IPS DF 4.7 (cell line): ENCODE results near the gene VCP.

Experiments used
- DNase-seq: peaks from one replicate; pipeline ENCODE4 v3.0.0-alpha.2; 2013; ENCODE audit warnings: low spot score; ENCODE audit errors: extremely low read depth

VCP gene

GRCh38 chr9:35067056-35067455 is 5.4 kb downstream of the VCP start:
- DNase-seq: no peak

- DNase-seq: no peak
Measured at GRCh38 chr9:35060548-35061207, 11.7 kb downstream of the VCP start.

GRCh38 chr9:35059438-35059837 is 13.0 kb downstream of the VCP start:
- no peak for DNase-seq

DNA sequence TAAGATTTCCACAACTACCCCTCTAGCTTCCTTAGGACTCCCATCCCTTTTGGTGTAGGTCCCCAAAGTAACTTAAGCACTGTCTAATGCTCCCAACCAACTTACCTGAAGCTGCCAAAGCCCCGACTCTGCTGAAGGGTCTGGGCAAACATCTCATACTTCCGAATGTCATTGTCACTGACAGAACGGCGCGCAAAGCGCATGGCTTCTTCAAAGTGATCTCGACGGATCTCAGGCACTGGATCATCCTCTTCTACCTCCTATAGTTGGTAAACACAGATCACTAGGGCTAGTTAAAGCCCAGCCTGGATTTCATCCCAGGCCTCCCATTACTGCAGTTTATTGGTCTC is 15.2 kb downstream of the VCP start:
- no peak for DNase-seq

GRCh38 chr9:35056571-35057270 is 15.7 kb downstream of the VCP start:
- no peak for DNase-seq

DNA sequence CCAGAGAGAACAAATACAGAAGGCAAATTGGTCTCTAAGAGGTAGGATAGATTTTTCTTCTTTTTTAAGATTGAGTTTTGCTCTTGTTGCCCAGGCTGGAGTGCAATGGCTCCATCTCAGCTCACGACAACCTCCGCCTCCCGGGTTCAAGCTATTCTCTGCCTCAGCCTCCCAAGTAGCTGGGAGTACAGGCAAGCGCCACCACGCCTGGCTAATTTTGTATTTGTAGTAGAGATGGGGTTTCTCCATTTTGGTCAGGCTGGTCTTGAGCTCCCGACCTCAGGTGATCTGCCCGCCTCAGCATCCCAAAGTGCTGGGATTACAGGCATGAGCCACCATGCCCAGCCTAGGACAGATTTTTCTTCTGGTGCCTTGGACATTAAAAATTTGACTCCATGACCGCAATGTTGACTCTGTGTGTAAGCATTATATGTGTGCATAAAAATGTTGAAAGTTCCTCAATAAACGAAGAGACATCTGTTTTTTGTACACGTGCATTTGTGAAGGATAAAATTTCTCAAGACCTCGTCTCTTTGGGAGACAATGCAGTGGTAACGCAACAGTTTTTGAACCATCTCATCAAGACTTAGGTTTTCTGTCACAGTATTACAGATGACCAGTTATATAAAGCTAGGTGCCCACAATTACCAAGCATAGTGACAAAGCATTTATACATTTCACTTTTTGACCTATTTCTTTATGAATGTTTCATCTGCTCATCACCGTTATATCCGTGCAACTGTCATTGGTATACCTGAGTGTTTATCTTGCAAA is 17.4 kb downstream of the VCP start:
- no peak for DNase-seq

DNA sequence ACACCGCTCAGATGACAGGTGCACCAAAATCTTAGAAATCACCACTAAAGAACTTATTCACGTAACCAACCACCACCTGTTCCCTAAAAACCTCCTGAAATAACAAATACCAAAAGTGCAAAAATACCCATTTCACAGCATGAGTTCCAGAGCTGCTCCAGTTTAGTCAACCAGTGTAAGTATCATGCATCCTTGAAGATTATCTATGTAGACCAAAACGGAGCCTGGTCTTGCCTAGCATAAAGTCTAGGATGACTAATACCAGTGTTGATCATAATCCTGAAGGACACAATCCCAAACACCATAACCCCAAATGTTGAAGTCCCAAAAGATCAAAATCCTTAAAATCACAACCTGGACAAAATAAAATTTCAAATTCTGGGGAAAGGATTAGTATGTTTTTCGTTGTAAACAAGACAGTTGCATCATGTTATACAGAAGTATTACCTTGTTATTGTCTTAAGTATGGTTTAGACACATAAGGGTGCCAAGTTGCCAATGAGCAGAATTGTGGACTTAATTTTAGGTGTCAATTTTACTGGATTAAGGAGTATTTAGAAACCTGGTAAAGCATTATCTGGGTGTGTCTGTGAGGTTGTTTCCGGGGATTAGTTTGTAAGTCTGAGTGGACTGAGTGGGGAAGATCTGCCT is 18.1 kb downstream of the VCP start:
- DNase-seq: no peak

DNA sequence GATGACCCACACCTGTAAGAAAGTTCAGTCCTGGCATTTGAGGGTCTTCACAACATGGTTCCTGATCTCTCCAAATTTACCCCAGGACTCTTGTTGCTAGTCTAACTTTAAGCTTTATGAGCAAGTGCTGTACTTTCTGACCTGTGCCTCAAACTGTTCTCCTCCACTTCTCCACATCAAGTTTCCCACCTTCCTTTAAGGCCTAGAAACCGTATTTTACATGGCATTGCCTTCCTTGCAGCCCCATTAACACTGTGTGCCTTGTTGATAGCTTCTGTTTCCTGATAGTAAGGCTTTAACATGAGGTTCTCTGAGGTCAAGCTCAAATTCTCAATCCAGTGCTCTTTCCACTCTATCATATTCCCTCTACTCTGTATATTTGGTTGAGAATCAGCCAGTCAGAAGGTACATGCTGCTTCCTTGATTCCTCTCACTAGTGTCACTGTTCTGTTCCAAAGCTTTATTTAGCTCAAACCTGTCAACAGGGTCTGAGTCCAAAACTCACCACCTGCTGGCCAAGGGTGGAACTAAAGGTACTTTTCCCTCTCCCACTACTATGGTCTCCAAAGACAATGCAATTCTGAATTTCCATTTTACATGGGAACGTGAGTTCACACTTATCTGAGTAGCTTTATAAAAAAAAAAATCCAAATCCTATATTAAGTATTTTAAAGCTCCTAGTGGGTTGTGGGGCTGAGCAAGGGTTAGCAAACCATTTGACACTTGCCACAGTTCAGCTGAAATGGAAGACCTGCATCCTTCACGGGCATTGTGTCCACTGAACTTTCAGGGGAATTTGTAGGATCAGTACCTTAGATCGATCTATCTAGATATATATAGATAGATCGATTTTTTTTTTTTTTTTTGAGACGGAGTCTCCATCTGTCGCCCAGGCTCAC is 21.1 kb downstream of the VCP start:
- DNase-seq: no peak

DNA sequence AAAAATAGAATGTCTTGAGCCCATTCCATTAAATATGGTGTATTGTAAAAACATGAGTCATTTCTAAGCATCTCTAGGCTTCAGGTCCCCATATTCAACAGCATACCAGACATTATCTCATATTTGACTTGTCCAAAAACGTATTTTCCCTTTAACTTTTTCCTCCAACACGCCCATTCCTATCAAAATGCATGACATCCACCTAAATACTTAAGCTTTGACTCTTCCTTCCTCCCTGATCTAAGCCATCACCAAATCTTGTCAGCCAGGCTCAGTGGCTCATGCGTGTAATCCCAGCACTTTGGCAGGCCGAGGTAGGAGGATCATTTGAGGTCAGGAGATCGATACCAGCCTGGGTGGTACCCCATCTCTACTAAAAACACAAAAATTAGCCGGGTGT is 23.9 kb downstream of the VCP start:
- DNase-seq: no peak

DNA sequence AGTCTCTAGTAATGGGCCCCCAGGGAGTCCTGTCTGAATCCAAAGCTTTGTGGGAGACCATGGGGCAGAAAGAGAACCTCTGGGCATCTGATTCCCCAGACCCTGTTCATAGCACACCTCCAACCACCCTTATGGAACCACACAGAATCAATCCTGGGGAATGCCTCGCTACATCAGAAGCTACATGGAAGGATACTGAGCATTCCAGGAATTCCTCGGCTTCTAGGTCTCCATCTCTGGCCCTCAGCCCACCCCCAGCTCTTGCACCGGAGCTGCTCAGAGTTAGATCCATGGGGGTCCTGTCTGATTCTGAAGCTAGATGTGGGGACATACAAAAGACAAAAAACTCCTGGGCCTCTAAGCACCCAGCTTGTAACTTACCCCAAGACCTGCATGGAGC is 28.4 kb downstream of the VCP start:
- DNase-seq: no peak

DNA sequence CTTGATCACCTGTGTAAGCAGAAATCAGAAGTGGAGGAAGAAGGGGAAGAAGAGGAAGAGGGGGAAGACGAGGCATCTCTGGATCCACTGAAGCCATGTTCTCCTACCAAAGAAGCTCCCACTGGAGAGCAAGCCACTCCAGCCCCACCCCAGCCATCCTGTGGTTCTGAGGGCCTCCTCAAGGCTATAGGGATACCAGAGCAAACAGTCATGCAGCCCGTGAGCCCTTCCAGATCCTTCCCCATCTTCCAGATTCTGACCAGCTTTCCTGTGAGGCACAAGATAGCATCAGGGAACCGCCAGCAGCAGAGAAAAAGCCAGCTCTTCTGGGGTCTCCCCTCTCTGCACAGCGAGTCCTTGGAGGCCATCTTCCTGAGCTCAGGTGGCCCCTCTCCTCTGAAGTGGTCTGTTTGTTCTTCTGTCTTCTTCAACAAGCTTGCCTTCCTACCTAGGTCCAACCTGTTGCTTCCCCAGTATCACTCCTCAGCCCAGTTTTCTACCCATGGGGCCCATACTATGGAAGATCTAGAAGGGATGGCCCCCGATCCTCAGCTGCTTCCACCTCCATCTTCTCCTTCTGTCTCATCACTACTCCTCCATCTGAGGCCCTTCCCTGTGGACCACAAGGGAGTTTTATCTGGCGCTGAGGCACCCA is 29.4 kb downstream of the VCP start:
- no peak for DNase-seq

DNA sequence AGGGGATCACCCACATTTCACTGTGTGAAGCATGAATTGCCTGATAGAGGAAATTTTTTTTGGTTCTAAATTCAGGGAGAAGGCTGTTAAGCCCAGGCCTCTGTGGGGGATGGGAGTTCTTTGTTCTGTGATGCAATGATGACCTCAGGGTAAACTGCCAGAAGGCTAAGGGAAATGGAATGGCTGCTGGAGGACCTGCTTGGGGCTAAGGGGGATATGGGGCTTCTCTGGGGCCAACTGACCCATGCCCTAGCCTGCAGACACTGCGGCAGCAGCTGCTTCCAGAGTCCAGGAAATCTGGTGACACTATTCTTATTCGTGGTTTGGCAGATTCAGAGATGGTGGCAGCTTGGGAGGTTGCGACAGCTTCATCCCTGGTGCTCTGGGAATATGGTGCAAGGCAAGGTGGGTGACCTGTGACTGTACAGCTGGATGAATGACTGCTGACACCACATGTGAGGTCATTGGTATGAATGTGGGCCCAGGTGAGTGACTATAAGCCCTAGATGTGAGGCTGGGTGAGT is 30.3 kb downstream of the VCP start:
- no peak for DNase-seq

- DNase-seq: no peak
Measured at GRCh38 chr9:35035851-35036701, 36.3 kb downstream of the VCP start.

DNA sequence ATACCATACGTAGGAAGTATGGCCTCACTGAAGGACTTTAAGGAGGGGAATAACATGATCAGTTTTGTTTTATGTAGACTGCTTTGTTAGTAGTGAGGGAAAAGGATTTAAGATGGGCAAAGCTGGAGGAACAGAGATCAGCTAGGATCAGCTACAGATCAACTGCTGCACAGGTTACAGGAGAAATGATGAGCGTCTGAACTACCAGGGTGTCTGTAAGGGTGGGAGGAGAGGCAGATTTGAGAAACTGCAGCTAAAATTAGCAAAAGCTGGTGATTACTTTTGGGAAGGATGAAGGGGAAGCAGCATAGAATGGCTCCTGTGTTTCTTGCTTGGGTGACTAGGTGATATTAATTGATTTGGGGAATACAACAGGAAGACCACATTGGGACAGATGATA is 39.3 kb downstream of the VCP start:
- no peak for DNase-seq

DNA sequence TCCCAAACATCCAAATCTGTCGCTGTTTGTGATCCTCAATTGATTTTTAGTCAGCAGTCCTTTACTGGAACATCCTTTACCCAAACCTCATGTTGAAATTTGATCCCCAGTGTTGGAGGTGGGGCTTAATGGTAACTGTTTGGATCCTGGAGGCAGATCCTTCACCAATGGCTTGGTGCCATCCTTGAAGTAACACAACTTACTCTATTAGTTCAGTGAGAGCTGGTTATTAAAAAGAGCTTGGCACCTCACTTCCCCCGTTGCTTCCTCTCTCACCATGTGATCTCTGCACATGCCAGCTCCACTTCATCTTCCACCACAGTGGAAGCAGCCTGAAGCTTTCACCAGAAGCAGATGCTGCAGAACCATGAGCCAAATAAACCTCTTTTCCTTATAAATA is 42.6 kb downstream of the VCP start:
- no peak for DNase-seq

GRCh38 chr9:35029241-35029640 is 43.2 kb downstream of the VCP start:
- no peak for DNase-seq

GRCh38 chr9:35028341-35028740 is 44.1 kb downstream of the VCP start:
- no peak for DNase-seq

DNA sequence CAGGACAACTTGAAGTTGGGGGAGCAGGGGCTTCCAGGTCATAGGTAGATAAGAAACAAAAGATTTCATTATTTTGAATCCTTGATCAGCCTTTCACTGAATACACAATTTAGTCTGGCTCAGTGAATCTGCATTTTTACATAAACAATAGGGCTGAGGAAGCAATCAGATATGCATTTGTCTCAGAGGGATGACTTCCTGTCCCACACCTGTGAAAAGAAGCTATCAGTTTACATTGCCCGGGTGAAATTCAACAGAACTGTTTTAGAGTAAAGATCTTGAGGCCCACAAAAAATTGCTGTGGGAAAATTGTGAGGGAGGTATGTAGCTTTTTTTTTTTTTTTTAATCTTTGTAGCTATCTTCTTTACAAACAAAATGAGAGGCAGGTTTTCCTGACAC is 44.6 kb downstream of the VCP start:
- no peak for DNase-seq

GRCh38 chr9:35027374-35027773 is 45.1 kb downstream of the VCP start:
- DNase-seq: no peak
